Activated B cell treated with CpG ODN at 0.5 μM for 24 hours (primary cell): ENCODE results near the gene PALS1. TPM values are rescaled to one million over a fixed set of nuclear protein-coding genes. Genes with fewer than 3 reads are reported as not detected.

Source experiments
- ATAC-seq: fragments of 200-7000 bp; cut with Tn5 transposase; one replicate; pipeline ENCODE4 v1.10.0; 2021; ENCODE audit warnings: low read depth, mild to moderate bottlenecking, moderate library complexity
- CTCF ChIA-PET: fragments of 350-600 bp; sonication (Branson Sonifier 250); formaldehyde crosslinking; loops from one replicate; lab custom pipeline; 2021; ENCODE audit warnings: antibody characterized with exemption; lab: Charles Lee
- POLR2A ChIA-PET: fragments of 350-600 bp; sonication (Branson Sonifier 250); formaldehyde crosslinking; loops from one replicate; lab custom pipeline; 2021; ENCODE audit warnings: antibody characterized with exemption; lab: Charles Lee
- DNase-seq: peaks from one replicate; pipeline ENCODE4 v3.0.0; 2022
- H3K27ac Mint-ChIP-seq: one replicate; pipeline ENCODE4 v1.8.0; 2020; ENCODE audit warnings: mixed read lengths
- H3K27me3 Mint-ChIP-seq: one replicate; pipeline ENCODE4 v1.8.0; 2021; ENCODE audit warnings: mixed read lengths
- H3K36me3 Mint-ChIP-seq: one replicate; pipeline ENCODE4 v1.8.0; 2021; ENCODE audit warnings: low read depth, mixed read lengths
- H3K4me1 Mint-ChIP-seq: one replicate; pipeline ENCODE4 v1.8.0; 2021; ENCODE audit warnings: mixed read lengths
- H3K4me3 Mint-ChIP-seq: one replicate; pipeline ENCODE4 v1.8.0; 2020; ENCODE audit warnings: mild to moderate bottlenecking, mixed read lengths
- H3K9me3 Mint-ChIP-seq: one replicate; pipeline ENCODE4 v1.8.0; 2020; ENCODE audit warnings: mixed read lengths
- intact Hi-C: fragments of 100-400 bp; cut with micrococcal nuclease; formaldehyde crosslinking; loops from one replicate; pipeline ENCODE4 v1.15.1; 2024
- total RNA-seq: library from RNA; stranded (reverse); gene quantifications from 2 replicates; pipeline ENCODE4 v1.2.3, GENCODE V29; 2022
- TF ChIP-seq, protein P1 (sequence below): fragments of 200-600 bp; IDR thresholded peaks from one replicate; pipeline ENCODE4 v1.8.0; 2022; ENCODE audit warnings: antibody characterized with exemption, mild to moderate bottlenecking

Gene PALS1
- 10.1 and 11.4 TPM in 2 replicates for total RNA-seq

DNA sequence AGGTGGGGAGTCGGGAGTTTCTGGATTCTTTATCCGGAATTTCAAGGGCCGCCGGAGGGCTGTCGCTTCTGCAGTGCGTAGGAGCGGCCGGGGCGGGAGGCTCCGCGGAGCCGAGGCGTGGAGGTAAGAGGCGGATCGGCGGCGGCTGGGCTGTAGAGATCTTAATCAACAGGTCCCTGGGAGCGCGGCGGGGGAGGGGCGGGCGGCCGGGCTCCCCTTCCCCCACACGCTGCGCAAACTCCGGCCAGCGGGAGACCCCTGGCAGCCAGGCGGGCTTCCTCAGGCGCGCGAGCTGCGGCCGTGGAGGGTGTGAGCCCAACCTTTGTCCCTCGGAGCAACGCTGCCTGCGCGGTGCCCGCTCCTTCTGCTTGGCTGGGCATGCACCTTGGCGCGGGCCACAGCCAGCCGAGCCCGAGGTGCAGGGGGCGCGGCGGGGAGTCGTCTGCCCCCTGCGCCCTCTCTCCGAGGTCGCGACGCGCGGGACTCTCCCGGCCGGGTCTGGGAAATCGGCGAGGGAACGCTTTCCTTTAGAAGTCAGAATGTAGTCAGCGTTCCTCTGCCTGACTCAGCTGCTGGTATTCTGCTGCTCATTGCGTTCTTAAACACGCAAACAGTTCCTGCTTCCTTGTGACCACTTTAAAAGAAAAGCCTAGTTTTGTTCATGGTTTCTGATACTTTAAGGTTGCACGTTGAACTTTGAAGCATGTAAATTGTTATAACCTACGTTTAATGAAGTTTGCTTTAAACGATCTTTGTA, at the start of gene PALS1:
Gene PALS1, plus strand, starts transcription at position 25 of the 757 bp plus-strand sequence. CDS start 37,736 bp downstream, outside the sequence.
- Mint-ChIP-seq H3K27me3 (no peaks in the 10 kb centered on the region), H3K36me3 (no peaks in the 10 kb centered on the region), H3K27ac (peak within 1 kb of the TSS; percentile 81), H3K9me3 (no peaks in the 10 kb centered on the region), H3K4me1 (peaks cover 16% of the 10 kb centered on the region), H3K4me3 (peak within 1 kb of the TSS; percentile 93)
- ChIA-PET CTCF (interaction anchor here (1.2 kb wide), 1 partner anchor 330 kb away, joined by 3 read pairs; no protein-coding TSS in a partner anchor), POLR2A (interaction anchor here (1.6 kb wide), 1 partner anchor 118 kb away, joined by 5 read pairs; the partner anchor contains the start of genes ATP6V1D and EIF2S1)
- ATAC-seq (peak; percentile 53), DNase-seq (peak; percentile 73)
- TF ChIP-seq, protein P1, sequence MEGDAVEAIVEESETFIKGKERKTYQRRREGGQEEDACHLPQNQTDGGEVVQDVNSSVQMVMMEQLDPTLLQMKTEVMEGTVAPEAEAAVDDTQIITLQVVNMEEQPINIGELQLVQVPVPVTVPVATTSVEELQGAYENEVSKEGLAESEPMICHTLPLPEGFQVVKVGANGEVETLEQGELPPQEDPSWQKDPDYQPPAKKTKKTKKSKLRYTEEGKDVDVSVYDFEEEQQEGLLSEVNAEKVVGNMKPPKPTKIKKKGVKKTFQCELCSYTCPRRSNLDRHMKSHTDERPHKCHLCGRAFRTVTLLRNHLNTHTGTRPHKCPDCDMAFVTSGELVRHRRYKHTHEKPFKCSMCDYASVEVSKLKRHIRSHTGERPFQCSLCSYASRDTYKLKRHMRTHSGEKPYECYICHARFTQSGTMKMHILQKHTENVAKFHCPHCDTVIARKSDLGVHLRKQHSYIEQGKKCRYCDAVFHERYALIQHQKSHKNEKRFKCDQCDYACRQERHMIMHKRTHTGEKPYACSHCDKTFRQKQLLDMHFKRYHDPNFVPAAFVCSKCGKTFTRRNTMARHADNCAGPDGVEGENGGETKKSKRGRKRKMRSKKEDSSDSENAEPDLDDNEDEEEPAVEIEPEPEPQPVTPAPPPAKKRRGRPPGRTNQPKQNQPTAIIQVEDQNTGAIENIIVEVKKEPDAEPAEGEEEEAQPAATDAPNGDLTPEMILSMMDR: no peak
- intact Hi-C loops: loop anchor here (1.0 to 5.0 kb wide), 4 partner anchors 119 to 1911 kb away; partner anchors contain the start of genes DCAF5, EIF2S1, FUT8 and GPHN

DNA sequence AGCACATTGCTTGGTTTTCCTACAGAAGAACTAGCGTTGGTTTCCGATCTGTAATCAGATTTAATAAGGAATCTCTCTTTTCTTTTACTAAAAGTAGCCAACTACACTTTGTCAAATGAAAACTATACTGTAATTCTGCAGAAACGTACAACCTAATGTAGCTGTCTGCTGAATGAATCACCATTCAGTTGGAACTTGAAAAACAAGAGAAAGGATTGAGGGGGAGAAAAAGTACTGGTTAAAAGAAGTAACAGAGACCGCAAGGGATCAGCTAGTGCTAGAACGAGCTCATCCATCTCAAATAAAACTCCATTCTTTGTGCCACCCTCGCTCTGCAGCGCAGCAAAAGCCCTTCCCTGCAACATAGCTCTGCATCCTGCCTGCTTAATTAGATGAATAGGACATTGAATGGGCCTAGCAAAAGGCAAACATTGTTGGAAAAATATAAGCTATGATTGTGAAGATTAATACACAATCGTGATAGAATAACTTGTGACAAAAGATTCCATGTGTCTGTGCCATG, 49.4 kb upstream of the PALS1 start:
- POLR2A ChIA-PET: no interaction called here
- peaks cover 5% of the 10 kb centered on the region for H3K4me1 Mint-ChIP-seq

DNA sequence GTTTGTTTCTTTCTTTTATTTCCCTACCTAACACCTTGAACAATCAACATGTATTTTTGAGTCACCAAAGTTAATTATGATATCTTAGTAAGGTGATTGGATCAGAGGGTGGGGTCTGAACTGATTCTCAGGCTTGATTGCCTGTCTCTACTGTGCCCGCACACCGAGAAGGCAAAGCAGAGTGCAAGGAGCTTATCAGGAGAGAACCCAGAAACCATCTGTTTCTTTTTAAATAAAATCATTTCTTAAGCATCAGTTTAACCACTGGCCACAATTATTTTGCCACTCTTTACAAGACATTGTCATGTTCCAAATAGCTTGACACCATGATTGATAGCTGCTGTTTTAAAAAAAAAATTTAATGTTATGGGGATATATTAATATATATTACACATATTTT, 48.9 kb upstream of the PALS1 start:
- H3K4me1 Mint-ChIP-seq: peaks cover 5% of the 10 kb centered on the region
- CTCF ChIA-PET: no interaction called here
- POLR2A ChIA-PET: no interaction called here
- no peak overlapping the region for H3K27ac Mint-ChIP-seq
- H3K9me3 Mint-ChIP-seq: no peaks in the 10 kb centered on the region
- H3K27me3 Mint-ChIP-seq: peaks cover 2% of the 10 kb centered on the region
- TF ChIP-seq, protein P1: no peak
- intact Hi-C loops: no loop called here
- no peak for DNase-seq
- H3K4me3 Mint-ChIP-seq: no peak overlapping the region
- no peak for ATAC-seq
- H3K36me3 Mint-ChIP-seq: no peaks in the 10 kb centered on the region

More for the DNA sequence above, 49.4 kb upstream of the PALS1 start:
- intact Hi-C loops: no loop called here
- Mint-ChIP-seq H3K36me3 (no peaks in the 10 kb centered on the region), H3K9me3 (no peaks in the 10 kb centered on the region), H3K27ac (no peak overlapping the region), H3K27me3 (peaks cover 2% of the 10 kb centered on the region), H3K4me3 (no peak overlapping the region)
- ATAC-seq (no peak), DNase-seq (no peak)
- TF ChIP-seq, protein P1: no peak
- CTCF ChIA-PET: no interaction called here

DNA sequence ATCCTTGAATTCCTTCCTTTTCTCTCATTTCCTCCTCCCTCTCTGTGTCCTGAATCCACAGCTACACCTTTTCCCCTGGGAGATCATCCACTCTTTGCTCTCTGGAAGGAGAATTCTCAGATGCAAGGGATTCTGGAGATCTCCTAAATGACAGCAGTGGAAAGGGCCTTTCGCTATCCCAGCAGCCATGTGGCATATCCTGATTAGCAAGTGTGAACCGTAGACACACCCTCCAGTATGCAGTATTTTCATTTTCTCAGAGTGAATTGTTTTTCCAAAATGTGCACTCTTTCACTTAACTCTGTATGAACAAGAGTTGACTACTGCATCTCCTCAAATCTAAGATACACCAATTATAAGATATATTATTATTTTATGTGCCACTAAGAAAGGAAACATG, 46.0 kb upstream of the PALS1 start:
- ATAC-seq: no peak
- Mint-ChIP-seq H3K36me3 (no peaks in the 10 kb centered on the region), H3K4me1 (no peaks in the 10 kb centered on the region), H3K27ac (no peak overlapping the region), H3K9me3 (no peaks in the 10 kb centered on the region), H3K27me3 (peaks cover 2% of the 10 kb centered on the region), H3K4me3 (no peak overlapping the region)
- TF ChIP-seq, protein P1: no peak
- POLR2A ChIA-PET: no interaction called here
- intact Hi-C loops: no loop called here
- DNase-seq: no peak
- CTCF ChIA-PET: no interaction called here

DNA sequence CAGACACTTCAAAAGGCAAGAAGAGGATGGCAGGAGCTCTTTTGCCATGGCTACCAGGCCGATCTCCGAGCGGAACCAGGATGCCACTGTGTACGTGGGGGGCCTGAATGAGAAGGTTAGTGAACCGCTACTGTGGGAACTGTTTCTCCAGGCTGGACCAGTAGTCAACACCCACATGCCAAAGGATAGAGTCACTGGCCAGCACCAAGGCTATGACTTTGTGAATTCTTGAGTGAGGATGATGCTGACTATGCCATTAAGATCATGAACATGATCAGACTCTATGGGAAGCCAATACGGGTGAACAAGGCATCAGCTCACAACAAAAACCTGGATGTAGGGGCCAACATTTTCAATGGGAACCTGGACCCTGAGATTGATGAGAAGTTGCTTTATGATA, 42.2 kb upstream of the PALS1 start:
- intact Hi-C loops: no loop called here
- Mint-ChIP-seq H3K27ac (no peak overlapping the region), H3K27me3 (peaks cover 4% of the 10 kb centered on the region), H3K4me3 (no peak overlapping the region), H3K9me3 (no peaks in the 10 kb centered on the region), H3K36me3 (no peaks in the 10 kb centered on the region), H3K4me1 (no peaks in the 10 kb centered on the region)
- TF ChIP-seq, protein P1: no peak
- DNase-seq (no peak), ATAC-seq (no peak)
- POLR2A ChIA-PET: no interaction called here
- CTCF ChIA-PET: no interaction called here
